Thyroid gland (tissue), 4 donors: Measurements from ENCODE around the gene SPTB. TPM values are rescaled to one million over a fixed set of nuclear protein-coding genes. Genes with fewer than 3 reads are reported as not detected.

ENCODE experiments used
- DNase-seq, 2 donors: peaks; one replicate each; pipeline ENCODE4 v3.0.0-alpha.2; 2019
- H3K27ac ChIP-seq, 3 donors: fragments of 200-600 bp; sonication (generic); 1 replicate in 2 of 3; 2 replicates in 1 of 3; pipeline ENCODE4 v1.5.1; 2016 to 2019; ENCODE audit warnings: mild to moderate bottlenecking in 1 of 3, moderate library complexity in 1 of 3
- H3K27me3 ChIP-seq: fragments of 200-600 bp; sonication (generic); one replicate; pipeline ENCODE4 v1.5.1; 2019
- H3K36me3 ChIP-seq, 2 donors: fragments of 200-600 bp; sonication (generic); one replicate each; pipeline ENCODE4 v1.5.1; 2016 to 2019
- H3K4me1 ChIP-seq, 2 donors: fragments of 200-600 bp; sonication (generic); one replicate each; pipeline ENCODE4 v1.5.1; 2017 to 2019
- H3K4me3 ChIP-seq, 3 donors: fragments of 200-600 bp; sonication (generic); replicated peaks in 1 of 3; 1 replicate in 2 of 3; 2 replicates in 1 of 3; pipeline ENCODE4 v1.5.1; 2016; ENCODE audit warnings: mild to moderate bottlenecking in 1 of 3
- H3K9me3 ChIP-seq: fragments of 200-600 bp; sonication (generic); one replicate; pipeline ENCODE4 v1.5.1; 2017
- POLR2A ChIP-seq, 2 donors: fragments of 450-650 bp; IDR thresholded peaks; one replicate each; pipeline ENCODE4 v1.6.1; 2017; ENCODE audit warnings: antibody characterized with exemption in 2 of 2, mild to moderate bottlenecking in 2 of 2, moderate library complexity in 1 of 2
- WGBS, 2 donors: methylation state at CpG; one replicate each; pipeline ENCODE4 v1.1.5; 2017; 5-methylcytosine and 5-hydroxymethylcytosine counted together
- intact Hi-C: fragments of 100-400 bp; cut with DNase I; formaldehyde crosslinking; loops from one replicate; pipeline ENCODE4 v1.15.1; 2023
- total RNA-seq, 4 donors: library from RNA; depleted of rRNA; stranded (reverse); fragments of >200 nt; gene quantifications; one replicate each; pipeline ENCODE4 v1.2.3, GENCODE V29; 2016
- TF ChIP-seq, protein P1 (sequence below), 6 experiments: fragments of 200-600 bp in 3 of 6; fragments of 450-650 bp in 3 of 6; sonication (generic) in 3 of 6; IDR thresholded peaks; one replicate each; pipeline ENCODE4 v1.5.1; 2016 to 2019; ENCODE audit warnings: antibody characterized with exemption in 6 of 6, mild to moderate bottlenecking in 2 of 6, inconsistent platforms in 1 of 6, moderate library complexity in 1 of 6

SPTB gene
- total RNA-seq, 4 donors from 2014 or later: 0.33 to 1.9 (median 0.61) TPM

DNA sequence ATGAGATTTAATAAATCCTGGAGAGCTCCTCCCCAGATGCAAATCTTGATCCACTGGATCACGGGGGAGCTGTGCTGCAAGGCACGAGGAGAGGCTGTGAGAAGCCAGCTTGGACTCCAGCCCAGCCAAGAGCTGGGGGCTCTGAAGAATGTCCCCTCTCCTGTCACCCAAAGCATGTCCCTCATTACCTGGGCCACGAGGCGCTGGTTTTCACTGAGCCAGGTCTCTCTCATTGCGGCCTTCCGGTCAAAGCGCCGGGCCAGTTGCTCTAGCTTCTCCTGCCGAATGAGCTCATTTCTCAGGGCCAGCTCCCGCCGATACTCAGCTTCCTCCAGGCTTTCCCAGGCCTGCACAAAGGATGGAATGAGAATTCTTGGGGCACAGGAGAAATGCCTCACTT lies 83.3 kb downstream of the SPTB start:
- Histone ChIP-seq H3K36me3 (no peaks in the 10 kb centered on the region), H3K4me1 (no peaks in the 10 kb centered on the region), H3K27ac (no peak overlapping the region), H3K9me3 (no peaks in the 10 kb centered on the region), H3K4me3 (no peak overlapping the region), H3K27me3 (no peaks in the 10 kb centered on the region)
- no peak for DNase-seq
- no peak for TF ChIP-seq POLR2A (IDR thresholded peaks at IDR 0.05)
- TF ChIP-seq, protein P1, sequence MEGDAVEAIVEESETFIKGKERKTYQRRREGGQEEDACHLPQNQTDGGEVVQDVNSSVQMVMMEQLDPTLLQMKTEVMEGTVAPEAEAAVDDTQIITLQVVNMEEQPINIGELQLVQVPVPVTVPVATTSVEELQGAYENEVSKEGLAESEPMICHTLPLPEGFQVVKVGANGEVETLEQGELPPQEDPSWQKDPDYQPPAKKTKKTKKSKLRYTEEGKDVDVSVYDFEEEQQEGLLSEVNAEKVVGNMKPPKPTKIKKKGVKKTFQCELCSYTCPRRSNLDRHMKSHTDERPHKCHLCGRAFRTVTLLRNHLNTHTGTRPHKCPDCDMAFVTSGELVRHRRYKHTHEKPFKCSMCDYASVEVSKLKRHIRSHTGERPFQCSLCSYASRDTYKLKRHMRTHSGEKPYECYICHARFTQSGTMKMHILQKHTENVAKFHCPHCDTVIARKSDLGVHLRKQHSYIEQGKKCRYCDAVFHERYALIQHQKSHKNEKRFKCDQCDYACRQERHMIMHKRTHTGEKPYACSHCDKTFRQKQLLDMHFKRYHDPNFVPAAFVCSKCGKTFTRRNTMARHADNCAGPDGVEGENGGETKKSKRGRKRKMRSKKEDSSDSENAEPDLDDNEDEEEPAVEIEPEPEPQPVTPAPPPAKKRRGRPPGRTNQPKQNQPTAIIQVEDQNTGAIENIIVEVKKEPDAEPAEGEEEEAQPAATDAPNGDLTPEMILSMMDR (IDR thresholded peaks at IDR 0.05): no peak
- 91 to 96% methylated on average over 11 of the region's 11 CpGs for WGBS, 2 donors
- intact Hi-C loops: no loop called here

GRCh38 chr14:64795921-64796320 lies 83.8 kb downstream of the SPTB start:
- 94 to 100% methylated on average over 3 of the region's 3 CpGs for WGBS, 2 donors

DNA sequence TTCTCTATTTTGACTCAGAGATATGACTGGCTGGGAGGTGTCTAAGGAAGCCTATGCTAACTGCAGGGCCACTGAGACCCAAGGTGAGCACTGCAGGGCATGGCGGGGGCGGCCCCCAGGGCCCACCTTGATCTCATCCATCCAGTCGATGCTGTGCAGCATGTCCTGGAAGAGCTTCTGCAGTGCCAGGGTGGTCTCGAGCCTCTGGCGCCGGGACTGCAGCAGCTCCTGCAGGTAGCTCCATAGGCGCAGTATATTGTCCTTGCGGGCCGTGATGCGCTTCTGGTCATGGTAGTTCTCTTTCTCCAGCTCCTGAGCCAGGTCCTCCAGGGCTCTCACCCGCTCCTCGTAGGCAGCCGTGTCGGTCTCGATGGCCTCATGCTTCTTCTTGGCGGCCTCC lies 84.5 kb downstream of the SPTB start:
- H3K4me1 ChIP-seq: no peaks in the 10 kb centered on the region
- 95 to 96% methylated on average over 16 of the region's 16 CpGs for WGBS, 2 donors
- DNase-seq: no peak
- H3K27ac ChIP-seq: no peak overlapping the region
- no peak overlapping the region for H3K4me3 ChIP-seq
- H3K27me3 ChIP-seq: no peaks in the 10 kb centered on the region
- intact Hi-C loops: no loop called here
- H3K36me3 ChIP-seq: no peaks in the 10 kb centered on the region
- H3K9me3 ChIP-seq: no peaks in the 10 kb centered on the region
- TF ChIP-seq, protein P1 (IDR thresholded peaks at IDR 0.05): no peak
- TF ChIP-seq POLR2A (IDR thresholded peaks at IDR 0.05): no peak

More at GRCh38 chr14:64795921-64796320, 83.8 kb downstream of the SPTB start:
- Histone ChIP-seq H3K4me1 (no peaks in the 10 kb centered on the region), H3K4me3 (no peak overlapping the region), H3K27ac (no peak overlapping the region), H3K9me3 (no peaks in the 10 kb centered on the region), H3K36me3 (no peaks in the 10 kb centered on the region), H3K27me3 (no peaks in the 10 kb centered on the region)
- DNase-seq: no peak
- TF ChIP-seq, protein P1 (IDR thresholded peaks at IDR 0.05): no peak
- no peak for TF ChIP-seq POLR2A (IDR thresholded peaks at IDR 0.05)
- intact Hi-C loops: no loop called here

DNA sequence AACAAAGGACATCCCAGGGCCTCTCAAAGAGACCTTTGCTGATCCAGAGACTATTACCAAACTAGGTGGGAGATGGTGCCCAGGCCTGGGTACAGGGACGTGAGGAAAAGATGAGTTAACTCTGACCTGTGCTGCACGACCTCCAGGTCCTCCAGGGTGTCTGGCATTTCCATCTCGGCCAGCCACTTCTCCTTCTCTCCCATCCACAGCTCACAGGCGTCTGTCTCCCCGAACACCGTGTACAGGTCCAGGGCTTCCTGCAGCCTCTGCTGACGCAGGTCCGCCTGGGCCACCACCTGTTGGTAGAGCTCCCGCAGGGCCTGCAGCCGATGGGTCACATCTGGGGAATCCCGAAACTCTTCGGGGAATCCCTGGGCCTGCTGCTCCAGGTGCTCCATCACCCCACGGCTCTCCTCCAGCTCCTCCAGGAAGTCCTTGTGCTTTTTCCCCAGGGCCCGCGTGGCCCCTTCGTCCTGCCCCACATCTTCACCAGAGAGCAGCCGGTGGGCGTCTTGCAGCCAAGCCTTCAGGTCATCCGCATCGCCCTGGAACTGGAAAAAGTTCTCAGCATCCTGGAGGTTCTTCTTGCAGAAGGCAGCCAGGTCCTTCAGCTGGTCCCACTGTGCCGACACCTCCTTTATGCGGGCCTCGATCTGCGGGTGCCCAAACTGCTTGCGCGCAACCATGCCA lies 86.7 kb downstream of the SPTB start:
- no peaks in the 10 kb centered on the region for H3K9me3 ChIP-seq
- intact Hi-C loops: no loop called here
- no peak overlapping the region for H3K4me3 ChIP-seq
- TF ChIP-seq, protein P1 (IDR thresholded peaks at IDR 0.05): no peak
- no peak for TF ChIP-seq POLR2A (IDR thresholded peaks at IDR 0.05)
- no peak overlapping the region for H3K27ac ChIP-seq
- H3K36me3 ChIP-seq: no peaks in the 10 kb centered on the region
- no peak for DNase-seq
- 90 to 96% methylated on average over 22 to 26 of the region's 26 CpGs for WGBS, 2 donors
- H3K27me3 ChIP-seq: no peaks in the 10 kb centered on the region
- no peaks in the 10 kb centered on the region for H3K4me1 ChIP-seq

DNA sequence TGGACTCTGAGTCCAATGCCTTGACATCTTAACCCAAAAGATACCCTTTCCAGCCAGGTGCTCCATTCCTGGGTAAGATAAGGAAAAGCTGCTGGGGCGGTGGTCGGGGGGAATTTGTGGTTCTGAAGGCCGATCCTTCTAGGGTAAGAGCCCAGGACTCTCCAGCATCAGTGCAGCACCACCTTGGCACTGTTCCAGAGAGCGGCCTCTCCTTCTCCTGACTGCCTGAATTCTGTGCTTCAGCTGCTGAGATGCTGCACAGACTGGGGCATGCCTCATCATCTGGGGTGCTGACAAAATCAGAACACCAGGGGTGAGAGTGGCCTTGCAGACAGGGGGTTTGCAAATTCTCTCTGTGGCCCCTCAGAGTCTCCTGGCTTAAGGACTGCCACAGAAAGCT lies 87.5 kb downstream of the SPTB start:
- TF ChIP-seq, protein P1 (IDR thresholded peaks at IDR 0.05): no peak
- TF ChIP-seq POLR2A (IDR thresholded peaks at IDR 0.05): no peak

More for the DNA sequence above, 87.5 kb downstream of the SPTB start:
- H3K9me3 ChIP-seq: no peaks in the 10 kb centered on the region
- H3K27me3 ChIP-seq: no peaks in the 10 kb centered on the region
- H3K4me1 ChIP-seq: no peaks in the 10 kb centered on the region
- intact Hi-C loops: no loop called here
- no peak overlapping the region for H3K4me3 ChIP-seq
- no peak overlapping the region for H3K27ac ChIP-seq
- WGBS, 2 donors: 74 to 80% methylated on average over 4 of the region's 4 CpGs
- DNase-seq: no peak
- H3K36me3 ChIP-seq: no peaks in the 10 kb centered on the region
